Sigmoid colon (tissue), 3 donors: ENCODE data around the gene ATPAF1.

ENCODE experiments used
- CTCF ChIP-seq, 4 experiments: fragments of 450-650 bp in 3 of 4; fragments of 200-600 bp in 1 of 4; IDR thresholded peaks; one replicate each; pipeline ENCODE4 v1.5.1; 2016 to 2019; ENCODE audit warnings: antibody characterized with exemption in 4 of 4, mild to moderate bottlenecking in 3 of 4, moderate library complexity in 2 of 4
- POLR2A ChIP-seq, 2 donors: fragments of 450-650 bp; IDR thresholded peaks; one replicate each; pipeline ENCODE4 v1.6.1; 2016; ENCODE audit warnings: antibody characterized with exemption in 2 of 2, mild to moderate bottlenecking in 2 of 2, moderate library complexity in 2 of 2

GRCh38 chr1:46657775-46658174 is 10.4 kb downstream of the ATPAF1 start:
- TF ChIP-seq CTCF (IDR thresholded peaks at IDR 0.05) (no peak), POLR2A (IDR thresholded peaks at IDR 0.05) (no peak)
